C4-2B (cell line): ENCODE measurements around the gene ARAF.
"Not testable (repeated sequence)": the region's sequence is repeated elsewhere in the genome, so short reads cannot be mapped to it uniquely, and the experiment has no call there.

Experiments
- H3K27ac ChIP-seq: fragments of 450-650 bp; 2 replicates; pipeline ENCODE4 v1.5.1; 2017
- ZFX ChIP-seq: fragments of 450-650 bp; IDR thresholded peaks from 2 replicates; pipeline ENCODE4 v1.6.1; 2017
- TF ChIP-seq, protein P1 (sequence below): fragments of 450-650 bp; conservative IDR thresholded peaks from 2 replicates; pipeline ENCODE4 v1.5.1; 2017; ENCODE audit warnings: mild to moderate bottlenecking

The ARAF gene

DNA sequence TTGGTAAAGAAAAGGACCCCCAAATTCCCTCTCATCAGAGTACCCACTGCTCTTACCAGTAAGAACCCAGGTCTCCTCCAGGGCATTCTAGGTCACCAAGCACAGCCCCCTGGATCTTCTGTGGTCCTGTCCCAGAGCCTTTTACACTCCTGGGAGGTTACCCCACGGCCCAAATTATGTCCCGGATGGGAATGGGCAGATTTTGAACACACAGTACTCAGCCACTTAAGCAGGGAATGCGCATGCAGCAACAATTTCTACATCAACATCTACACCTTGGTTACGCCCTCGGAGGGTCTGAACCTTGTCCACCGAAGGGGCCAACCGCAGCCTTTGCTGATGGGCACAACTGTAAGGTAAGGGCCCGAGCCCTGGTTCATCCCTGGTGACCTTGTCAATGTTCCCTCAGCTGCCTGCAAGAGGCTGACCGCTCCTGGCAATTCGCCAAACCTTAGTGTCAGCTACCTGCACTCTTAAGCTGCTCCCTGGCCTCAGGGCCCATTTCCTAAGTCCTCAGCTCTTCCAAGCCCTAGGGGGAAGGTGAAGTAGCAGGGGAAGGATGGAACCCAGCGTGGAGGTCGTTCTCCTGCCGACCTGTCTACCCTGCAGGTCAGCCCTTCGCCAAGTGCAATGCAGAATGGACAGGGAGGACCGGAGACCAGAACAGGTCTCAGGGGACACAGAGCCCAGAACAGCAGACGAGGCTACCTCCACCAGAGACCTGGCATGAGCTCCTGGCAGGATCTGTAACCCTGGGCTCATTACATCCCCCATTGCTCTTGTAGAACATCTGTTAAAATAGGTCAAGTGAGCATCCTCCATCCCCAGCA, 27.1 kb downstream of the ARAF start:
- no peak overlapping the region for H3K27ac ChIP-seq
- no peak for TF ChIP-seq ZFX
- TF ChIP-seq, protein P1, sequence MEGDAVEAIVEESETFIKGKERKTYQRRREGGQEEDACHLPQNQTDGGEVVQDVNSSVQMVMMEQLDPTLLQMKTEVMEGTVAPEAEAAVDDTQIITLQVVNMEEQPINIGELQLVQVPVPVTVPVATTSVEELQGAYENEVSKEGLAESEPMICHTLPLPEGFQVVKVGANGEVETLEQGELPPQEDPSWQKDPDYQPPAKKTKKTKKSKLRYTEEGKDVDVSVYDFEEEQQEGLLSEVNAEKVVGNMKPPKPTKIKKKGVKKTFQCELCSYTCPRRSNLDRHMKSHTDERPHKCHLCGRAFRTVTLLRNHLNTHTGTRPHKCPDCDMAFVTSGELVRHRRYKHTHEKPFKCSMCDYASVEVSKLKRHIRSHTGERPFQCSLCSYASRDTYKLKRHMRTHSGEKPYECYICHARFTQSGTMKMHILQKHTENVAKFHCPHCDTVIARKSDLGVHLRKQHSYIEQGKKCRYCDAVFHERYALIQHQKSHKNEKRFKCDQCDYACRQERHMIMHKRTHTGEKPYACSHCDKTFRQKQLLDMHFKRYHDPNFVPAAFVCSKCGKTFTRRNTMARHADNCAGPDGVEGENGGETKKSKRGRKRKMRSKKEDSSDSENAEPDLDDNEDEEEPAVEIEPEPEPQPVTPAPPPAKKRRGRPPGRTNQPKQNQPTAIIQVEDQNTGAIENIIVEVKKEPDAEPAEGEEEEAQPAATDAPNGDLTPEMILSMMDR = no peak

DNA sequence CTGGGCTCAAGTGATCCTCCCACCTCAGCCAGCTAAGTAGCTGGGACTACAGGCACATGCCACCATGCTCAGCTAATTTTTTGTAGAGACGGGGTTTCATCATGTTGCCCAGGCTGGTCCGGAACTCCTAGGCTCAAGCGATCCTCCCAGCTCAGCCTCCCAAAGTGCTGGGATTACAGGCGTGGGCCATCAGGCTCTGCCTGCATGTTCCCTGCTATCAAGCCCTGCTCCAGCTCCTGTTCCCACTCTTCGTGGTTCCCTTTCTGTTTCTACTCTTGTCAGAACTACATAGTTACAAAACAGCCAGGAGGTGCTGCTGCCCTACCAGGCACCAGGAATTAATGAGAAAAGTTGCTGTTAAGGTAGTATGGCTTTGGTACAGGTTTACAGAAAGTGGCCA, 30.0 kb downstream of the ARAF start:
- TF ChIP-seq ZFX = no peak
- TF ChIP-seq, protein P1 = no peak
- H3K27ac ChIP-seq = no peak overlapping the region

DNA sequence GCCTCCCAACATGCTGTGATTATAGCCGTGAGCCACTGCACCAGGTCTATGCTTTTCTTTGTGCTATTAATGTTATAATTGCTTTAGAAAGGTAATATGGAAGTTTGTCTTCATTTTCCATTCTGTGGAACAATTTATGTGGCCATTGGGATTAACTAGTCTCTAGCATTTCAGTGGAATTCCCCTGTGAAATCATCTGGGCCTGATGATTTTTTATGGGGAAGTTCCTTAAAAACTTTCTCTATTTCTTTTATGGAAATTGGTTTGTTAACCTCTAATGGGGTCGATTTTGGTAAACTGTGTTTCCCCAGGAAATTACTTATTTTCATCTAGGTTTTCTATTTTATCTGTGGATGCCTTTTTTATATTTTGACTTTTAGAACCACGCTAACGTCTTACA, 32.5 kb downstream of the ARAF start:
- H3K27ac ChIP-seq = no peak overlapping the region
- TF ChIP-seq, protein P1 = no peak
- no peak for TF ChIP-seq ZFX

DNA sequence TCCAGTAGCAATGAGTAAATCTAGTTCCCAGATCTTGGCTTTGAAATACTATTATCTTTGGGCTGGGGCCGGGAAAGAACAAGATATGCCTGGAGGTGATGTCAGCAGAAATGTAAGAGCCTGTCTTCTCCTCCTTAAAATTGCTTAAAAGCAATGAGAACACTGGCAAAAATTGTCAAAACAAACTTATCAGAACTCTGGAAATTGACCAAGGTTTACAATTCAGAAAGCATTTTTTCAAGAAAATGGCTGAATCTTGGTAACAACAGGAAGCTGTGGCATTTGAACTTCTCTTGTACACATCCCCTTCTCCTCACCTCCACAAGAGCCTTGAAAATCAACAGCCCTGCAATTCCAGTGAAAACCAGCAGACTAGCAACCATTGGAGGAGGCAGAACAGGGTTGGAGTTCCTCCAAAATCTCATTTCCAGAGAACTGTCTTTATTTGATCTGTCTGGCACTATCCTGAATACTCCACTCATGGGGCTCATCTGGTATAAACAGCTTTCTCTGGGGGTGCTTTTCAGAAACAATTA, 34.8 kb downstream of the ARAF start:
- H3K27ac ChIP-seq = no peak overlapping the region

DNA sequence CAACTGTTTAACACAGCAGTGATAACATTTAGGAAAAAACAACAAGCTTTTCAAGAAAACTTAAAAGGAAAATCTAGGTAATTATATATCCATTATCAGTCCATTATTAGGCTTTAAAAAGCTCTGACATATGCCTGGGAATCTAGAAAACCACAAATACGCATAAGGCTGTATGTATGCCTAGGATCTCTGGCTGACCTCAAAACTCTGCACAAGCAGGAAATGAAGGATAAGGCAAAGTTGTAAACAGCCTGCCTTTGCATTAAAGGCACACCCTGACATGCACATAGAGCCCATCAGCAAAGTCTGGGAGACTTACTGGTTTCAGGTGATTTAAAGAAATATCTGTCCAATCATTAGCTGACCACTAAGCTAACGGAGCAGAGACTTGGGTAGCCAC, 35.3 kb downstream of the ARAF start:
- H3K27ac ChIP-seq = no peak overlapping the region
- no peak for TF ChIP-seq ZFX

More for the DNA sequence above, 34.8 kb downstream of the ARAF start:
- no peak for TF ChIP-seq ZFX
- TF ChIP-seq, protein P1 = no peak

DNA sequence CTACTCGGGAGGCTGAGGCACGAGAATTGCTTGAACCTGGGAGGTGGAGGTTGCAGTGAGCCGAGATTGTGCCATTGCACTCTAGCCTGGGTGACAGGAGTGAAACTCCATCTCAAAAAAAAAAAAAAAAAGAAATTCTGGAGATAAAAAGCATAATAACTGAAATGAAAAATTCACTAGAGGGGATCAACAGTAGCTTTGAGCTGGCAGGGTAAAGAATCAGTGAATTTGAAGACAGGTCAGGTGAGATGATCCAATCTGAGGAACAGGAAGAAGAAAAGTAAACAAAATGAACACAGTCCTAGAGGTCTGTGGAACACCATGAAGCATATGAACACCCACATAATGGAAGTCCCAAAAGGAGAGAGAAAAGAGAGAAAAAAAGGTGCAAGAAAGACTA, 36.2 kb downstream of the ARAF start:
- no peak overlapping the region for H3K27ac ChIP-seq
- TF ChIP-seq, protein P1 = no peak
- TF ChIP-seq ZFX = no peak

DNA sequence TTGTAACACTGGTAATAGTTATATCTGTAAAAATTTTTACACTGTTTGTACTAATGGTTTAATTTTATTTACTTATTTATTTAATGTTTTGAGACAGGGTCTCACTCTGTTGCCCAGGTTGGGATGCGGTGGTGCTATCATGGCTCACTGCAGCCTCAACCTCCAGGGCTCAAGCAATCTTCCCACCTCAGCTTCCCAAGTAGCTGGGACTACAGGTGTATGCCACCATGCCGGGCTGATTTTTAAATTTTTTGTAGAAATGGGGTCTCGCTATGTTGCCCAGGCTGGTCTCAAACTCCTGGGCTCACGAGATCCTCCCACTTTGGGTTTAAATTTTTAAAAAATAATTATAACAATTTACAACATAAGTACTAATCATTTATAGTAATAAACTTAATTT, 42.1 kb downstream of the ARAF start:
- H3K27ac ChIP-seq = not testable (repeated sequence)

DNA sequence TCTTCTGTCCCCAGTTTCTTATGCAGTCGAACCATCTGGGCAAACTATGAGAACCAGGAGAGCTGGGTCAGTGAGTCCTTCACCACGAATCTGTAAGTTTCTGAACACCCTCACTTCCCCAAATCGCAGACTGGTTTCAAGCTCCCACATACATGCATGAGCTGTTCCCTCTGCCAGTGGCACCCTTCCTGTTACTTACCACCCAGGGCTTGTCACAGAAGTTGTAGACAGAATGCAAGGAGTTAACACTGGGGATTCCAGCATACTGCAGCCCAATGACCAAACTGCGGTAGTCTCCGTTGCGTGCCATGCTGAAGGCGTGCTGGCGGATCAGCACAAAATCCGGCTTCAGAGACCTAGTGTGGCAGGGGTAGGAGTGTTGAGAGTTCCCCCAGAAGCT, 44.0 kb downstream of the ARAF start:
- TF ChIP-seq, protein P1 = no peak
- no peak for TF ChIP-seq ZFX

More for the DNA sequence above, 44.0 kb downstream of the ARAF start:
- H3K27ac ChIP-seq = no peak overlapping the region
